Uterus (tissue), 2 donors: ENCODE results near the gene ITFG1.

Source experiments
- CTCF ChIP-seq, 4 experiments: fragments of 200-600 bp in 2 of 4; fragments of 450-650 bp in 2 of 4; sonication (generic) in 2 of 4; IDR thresholded peaks; one replicate each; pipeline ENCODE4 v1.5.1; 2016 to 2019; ENCODE audit warnings: antibody characterized with exemption in 4 of 4, mild to moderate bottlenecking in 2 of 4, moderate library complexity in 1 of 4
- POLR2A ChIP-seq, 2 donors: fragments of 450-650 bp; IDR thresholded peaks; one replicate each; pipeline ENCODE4 v1.6.1; 2016; ENCODE audit warnings: antibody characterized with exemption in 2 of 2, mild to moderate bottlenecking in 1 of 2, moderate library complexity in 1 of 2

- no peak for TF ChIP-seq CTCF (IDR thresholded peaks at IDR 0.05)
- no peak for TF ChIP-seq POLR2A (IDR thresholded peaks at IDR 0.05)
These were observed 15.9 kb upstream of the ITFG1 start for GRCh38 chr16:47476654-47477345.
